HG03175 (cell line): ENCODE measurements around the gene ARMH4.

Experiments
- ATAC-seq: cut with Tn5 transposase; IDR thresholded peaks from one replicate; pipeline ENCODE4 v1.9.1; 2021; ENCODE audit warnings: mild to moderate bottlenecking, moderate library complexity; ENCODE audit not compliant: unreplicated experiment

ARMH4 gene, protein sequence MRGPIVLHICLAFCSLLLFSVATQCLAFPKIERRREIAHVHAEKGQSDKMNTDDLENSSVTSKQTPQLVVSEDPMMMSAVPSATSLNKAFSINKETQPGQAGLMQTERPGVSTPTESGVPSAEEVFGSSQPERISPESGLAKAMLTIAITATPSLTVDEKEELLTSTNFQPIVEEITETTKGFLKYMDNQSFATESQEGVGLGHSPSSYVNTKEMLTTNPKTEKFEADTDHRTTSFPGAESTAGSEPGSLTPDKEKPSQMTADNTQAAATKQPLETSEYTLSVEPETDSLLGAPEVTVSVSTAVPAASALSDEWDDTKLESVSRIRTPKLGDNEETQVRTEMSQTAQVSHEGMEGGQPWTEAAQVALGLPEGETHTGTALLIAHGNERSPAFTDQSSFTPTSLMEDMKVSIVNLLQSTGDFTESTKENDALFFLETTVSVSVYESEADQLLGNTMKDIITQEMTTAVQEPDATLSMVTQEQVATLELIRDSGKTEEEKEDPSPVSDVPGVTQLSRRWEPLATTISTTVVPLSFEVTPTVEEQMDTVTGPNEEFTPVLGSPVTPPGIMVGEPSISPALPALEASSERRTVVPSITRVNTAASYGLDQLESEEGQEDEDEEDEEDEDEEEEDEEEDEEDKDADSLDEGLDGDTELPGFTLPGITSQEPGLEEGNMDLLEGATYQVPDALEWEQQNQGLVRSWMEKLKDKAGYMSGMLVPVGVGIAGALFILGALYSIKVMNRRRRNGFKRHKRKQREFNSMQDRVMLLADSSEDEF

DNA sequence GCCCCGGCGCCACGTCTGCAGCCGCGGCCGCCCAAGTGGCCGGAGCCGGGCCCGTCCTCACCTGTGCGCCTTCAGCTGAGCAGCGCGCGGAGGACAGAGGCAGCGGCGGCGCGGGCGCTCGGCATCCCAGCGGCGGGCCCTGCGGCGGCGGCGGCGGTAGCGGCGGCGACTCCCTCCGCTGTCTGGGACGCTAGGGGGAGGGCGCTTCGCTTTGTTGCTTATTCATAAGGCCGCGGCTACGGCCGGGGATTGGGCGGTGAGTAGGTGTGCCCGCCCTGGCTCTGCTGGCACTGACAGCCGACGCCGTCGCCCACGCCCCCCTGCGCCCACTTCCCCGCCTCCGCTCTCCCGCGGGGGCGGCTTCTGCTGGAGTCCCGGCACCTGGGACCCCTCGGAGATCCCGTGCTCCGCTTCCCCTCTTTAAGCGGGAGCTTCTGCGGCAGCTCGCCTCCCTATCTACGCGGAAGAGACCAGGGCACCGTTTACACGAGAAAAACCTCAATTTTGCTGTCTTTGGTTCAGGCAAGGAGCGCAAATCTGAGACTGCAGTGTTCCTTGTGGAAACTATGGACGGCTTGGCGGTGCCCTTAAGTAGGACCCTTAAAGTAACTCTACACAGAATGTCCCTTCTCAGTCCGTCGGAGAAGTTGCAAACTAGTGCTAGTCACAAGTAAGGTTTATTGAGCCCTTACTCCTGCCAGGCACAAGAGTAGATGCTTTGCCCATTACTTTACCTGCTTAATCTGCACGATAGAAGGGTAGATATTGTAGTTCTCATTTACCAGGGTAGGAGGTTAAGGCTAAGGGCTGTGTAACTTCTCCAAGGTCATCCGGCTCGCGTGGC lies at the start of gene ARMH4:
Gene ARMH4, minus strand, starts transcription at position 200 of the 844 bp plus-strand sequence. CDS start 12,855 bp downstream, outside the sequence.
- ATAC-seq = peak; percentile 89

GRCh38 chr14:58200846-58201245 lies 48.8 kb upstream of the ARMH4 start:
- no peak for ATAC-seq

- peak; percentile 12 for ATAC-seq
Measured at GRCh38 chr14:58200480-58200841, 48.4 kb upstream of the ARMH4 start.

DNA sequence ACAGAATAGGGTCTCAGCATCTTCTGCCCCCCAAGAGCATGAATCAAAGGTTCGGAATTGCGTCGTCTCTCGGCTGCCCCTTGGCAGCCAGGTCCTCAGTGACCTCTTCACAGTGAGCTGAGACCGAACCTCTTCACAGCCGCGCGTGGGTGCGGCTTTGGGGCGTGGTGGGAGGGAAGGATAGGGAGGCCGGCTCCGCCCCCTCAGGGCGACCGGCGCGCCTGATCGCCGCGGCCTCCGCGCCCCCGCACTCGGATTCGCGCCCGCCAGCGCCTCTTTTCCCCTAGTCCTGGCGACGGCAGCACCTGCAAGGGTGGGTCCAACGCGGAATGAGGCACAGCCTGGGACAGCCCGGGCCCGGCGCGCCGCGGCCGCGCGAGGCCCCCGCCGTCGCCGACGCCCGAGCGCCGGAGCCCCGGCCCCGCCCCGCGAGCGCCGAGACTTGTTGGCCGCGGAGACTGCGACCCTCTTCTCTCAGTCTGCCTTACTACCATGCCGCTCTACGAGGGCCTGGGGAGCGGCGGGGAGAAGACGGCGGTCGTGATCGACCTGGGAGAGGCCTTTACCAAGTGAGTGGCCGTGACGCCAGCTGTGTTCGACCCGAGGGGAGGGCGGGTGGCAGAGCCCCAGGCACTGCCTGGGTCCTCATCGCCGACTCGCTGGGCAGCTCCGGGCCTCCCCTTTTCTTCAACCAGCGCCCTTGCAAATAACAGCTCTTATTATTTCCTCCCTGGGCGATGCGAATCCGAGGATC lies 47.9 kb upstream of the ARMH4 start, which contains the start of gene ACTR10:
Gene ACTR10, plus strand, starts transcription at position 424 of the 754 bp plus-strand sequence. Its CDS starts 69 bp downstream, at position 493.
- peak; percentile 89 for ATAC-seq

DNA sequence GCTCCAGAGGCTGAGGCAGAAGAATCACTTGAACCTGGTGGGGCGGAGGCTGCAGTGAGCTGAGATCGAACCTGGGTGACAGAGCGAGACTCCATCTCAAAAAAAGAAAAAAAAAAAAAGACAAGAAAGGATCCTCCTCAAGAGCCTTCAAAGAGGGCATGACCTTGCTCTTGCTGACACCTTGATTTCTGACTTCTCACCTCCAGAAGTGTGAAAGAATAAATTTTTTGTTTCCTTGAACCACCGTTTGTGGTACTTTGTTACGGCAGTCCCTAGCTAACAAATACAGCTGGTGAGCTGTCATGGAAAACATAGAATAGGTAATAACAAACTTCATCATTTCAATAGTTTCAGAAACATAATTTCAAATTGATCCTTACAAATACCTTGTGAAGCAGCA lies 46.1 kb upstream of the ARMH4 start:
- no peak for ATAC-seq

GRCh38 chr14:58196198-58196597 lies 44.2 kb upstream of the ARMH4 start:
- ATAC-seq = no peak

GRCh38 chr14:58193542-58193941 lies 41.5 kb upstream of the ARMH4 start:
- ATAC-seq = no peak

DNA sequence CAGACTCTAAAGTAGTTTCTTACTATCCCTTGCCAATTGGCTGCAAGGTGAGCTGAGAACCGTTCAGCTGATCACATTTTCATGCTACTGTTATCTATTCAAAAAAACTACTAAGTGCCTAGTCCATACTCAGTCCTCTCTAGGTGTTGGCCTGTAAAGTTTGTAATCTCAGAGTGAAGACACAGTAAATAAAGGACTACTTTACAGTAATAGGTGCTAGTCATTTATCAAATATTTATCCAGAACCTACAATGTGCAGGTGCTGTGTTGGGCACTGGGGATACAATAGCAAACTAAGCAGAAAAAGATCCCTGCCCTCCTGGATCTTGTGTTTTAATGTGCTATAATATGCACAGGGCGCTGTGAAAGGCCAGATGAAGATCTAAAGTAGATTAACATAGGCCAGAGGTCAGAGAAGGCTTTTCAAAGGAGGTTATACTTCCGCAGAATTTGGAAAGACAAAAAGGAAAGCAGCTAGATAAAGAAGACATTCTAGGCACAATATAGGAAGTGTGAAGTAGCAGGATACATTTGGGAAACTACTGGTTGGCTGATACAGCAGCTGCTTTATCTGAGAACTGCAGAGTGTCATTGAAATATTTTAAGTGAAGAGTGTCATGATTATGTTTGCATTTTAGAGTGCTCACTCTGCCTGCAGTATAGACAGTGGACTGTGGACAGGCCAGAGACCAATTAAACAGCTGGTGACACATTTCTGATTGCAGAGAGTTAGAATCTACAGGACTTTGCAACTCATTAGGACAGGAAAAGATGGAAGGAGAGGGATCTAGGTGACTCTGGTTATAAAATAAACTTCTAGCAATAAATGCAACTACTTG lies 40.0 kb upstream of the ARMH4 start:
- ATAC-seq = no peak

GRCh38 chr14:58189176-58189575 lies 37.2 kb upstream of the ARMH4 start:
- no peak for ATAC-seq

DNA sequence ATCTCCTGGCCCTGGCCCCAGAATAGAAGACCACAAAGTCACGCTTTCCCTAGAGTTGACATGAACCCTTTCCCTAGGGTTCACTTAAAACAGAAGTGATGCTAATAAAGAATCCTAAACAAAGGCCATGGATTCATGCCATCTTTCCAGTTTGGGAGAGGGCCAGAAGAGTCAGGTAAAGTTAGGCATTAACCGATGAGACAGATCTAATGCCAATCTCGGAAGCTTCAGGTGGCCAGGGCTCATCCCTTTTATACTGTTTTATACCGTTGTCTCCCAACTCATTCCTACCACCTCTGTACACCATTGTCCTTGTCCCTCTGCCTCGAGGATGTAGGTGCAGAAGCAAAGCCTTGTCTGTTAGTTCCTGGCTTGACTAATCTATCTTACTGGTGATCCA lies 25.1 kb upstream of the ARMH4 start:
- ATAC-seq = no peak

DNA sequence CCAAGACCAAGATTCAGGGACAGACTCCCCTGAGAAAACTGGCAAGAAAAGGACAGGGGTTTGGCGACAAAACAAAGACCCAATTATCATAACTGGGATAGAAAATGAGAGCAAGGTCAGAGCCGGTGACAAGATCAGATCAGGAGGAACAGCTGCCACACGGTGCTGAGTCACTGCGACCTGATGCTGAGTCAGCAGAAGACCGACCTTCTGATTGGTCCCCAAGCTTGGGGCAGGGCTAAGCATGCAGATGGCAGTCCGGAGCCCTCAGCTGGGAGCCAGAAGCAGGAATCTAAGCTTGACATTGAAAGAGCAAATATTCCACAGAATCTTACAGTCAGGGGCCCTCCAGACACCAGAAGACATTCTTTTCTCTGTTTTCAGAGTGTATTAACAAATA lies 19.1 kb upstream of the ARMH4 start:
- ATAC-seq = peak; percentile 89

- no peak for ATAC-seq
Measured at GRCh38 chr14:58167891-58168290, 15.9 kb upstream of the ARMH4 start.

- no peak for ATAC-seq
Measured at GRCh38 chr14:58167057-58167456, 15.0 kb upstream of the ARMH4 start.

- no peak for ATAC-seq
Measured at GRCh38 chr14:58166005-58166983, 14.3 kb upstream of the ARMH4 start.

GRCh38 chr14:58160561-58160960 lies 8.5 kb upstream of the ARMH4 start:
- ATAC-seq = no peak

GRCh38 chr14:58151133-58152013 lies 640 bp downstream of the ARMH4 start:
- ATAC-seq = peak; percentile 44

- ATAC-seq = no peak
Measured at GRCh38 chr14:58150243-58150805, 1.7 kb downstream of the ARMH4 start.
